ENCODE data around the gene GGT5. TPM values are rescaled to one million over a fixed set of nuclear protein-coding genes. Genes with fewer than 3 reads are reported as not detected.

The GGT5 gene
- total RNA-seq, 1 experiment from 2014 or later, result 0.20 TPM

GRCh38 chr22:24217384-24217783, 27.5 kb downstream of the GGT5 start:
- no peaks in the 10 kb centered on the region for H3K9me3 Mint-ChIP-seq
- TF ChIP-seq CREM (CRISPR knock-in tag; IDR thresholded peaks at IDR 0.05) (no peak), TEAD4 (CRISPR knock-in tag; IDR thresholded peaks at IDR 0.05) (no peak), NR1H2 (CRISPR knock-in tag; IDR thresholded peaks at IDR 0.05) (no peak), ZNF219 (CRISPR knock-in tag; IDR thresholded peaks at IDR 0.05; ENCODE audit: borderline replicate concordance) (no peak), JAZF1 (CRISPR knock-in tag; IDR thresholded peaks at IDR 0.05) (no peak)
- H3K36me3 Mint-ChIP-seq, result no peaks in the 10 kb centered on the region
- no peaks in the 10 kb centered on the region; the same call in 1 of the 2 replicates for H3K27me3 Mint-ChIP-seq (ENCODE audit: low read depth)
- no peak for DNase-seq (ENCODE audit: low spot score)
- no peak overlapping the region for H3K27ac Mint-ChIP-seq
- H3K4me1 Mint-ChIP-seq, result peaks cover 4% of the 10 kb centered on the region
- no peak overlapping the region for H3K4me3 Mint-ChIP-seq
- ChIA-PET POLR2A (no interaction called here), CTCF (interaction anchor here (0.5 to 3.8 kb wide), 4 partner anchors 14 to 39 kb away, joined by 3 to 20 read pairs (median 8); no protein-coding TSS in a partner anchor)
- no peak for ATAC-seq

- CTCF ChIA-PET, result interaction anchor here (1.1 to 3.9 kb wide), 3 partner anchors 15 to 42 kb away, joined by 3 to 35 read pairs (median 12); no protein-coding TSS in a partner anchor
- no peak overlapping the region for H3K27ac Mint-ChIP-seq
- no peaks in the 10 kb centered on the region; the same call in 1 of the 2 replicates for H3K27me3 Mint-ChIP-seq (ENCODE audit: low read depth)
Measured at GRCh38 chr22:24216541-24217209, 28.2 kb downstream of the GGT5 start.

More at GRCh38 chr22:24216541-24217209, 28.2 kb downstream of the GGT5 start:
- ATAC-seq (no peak), DNase-seq (ENCODE audit: low spot score) (no peak)
- Mint-ChIP-seq H3K4me3 (no peak overlapping the region), H3K4me1 (peaks cover 7% of the 10 kb centered on the region), H3K36me3 (no peaks in the 10 kb centered on the region), H3K9me3 (no peaks in the 10 kb centered on the region)
- no peak for TF ChIP-seq MXD4 (CRISPR knock-in tag; IDR thresholded peaks at IDR 0.05; ENCODE audit: borderline replicate concordance)
- TF ChIP-seq ZNF121 (CRISPR knock-in tag; IDR thresholded peaks at IDR 0.05), result no peak
- TF ChIP-seq, protein P1, sequence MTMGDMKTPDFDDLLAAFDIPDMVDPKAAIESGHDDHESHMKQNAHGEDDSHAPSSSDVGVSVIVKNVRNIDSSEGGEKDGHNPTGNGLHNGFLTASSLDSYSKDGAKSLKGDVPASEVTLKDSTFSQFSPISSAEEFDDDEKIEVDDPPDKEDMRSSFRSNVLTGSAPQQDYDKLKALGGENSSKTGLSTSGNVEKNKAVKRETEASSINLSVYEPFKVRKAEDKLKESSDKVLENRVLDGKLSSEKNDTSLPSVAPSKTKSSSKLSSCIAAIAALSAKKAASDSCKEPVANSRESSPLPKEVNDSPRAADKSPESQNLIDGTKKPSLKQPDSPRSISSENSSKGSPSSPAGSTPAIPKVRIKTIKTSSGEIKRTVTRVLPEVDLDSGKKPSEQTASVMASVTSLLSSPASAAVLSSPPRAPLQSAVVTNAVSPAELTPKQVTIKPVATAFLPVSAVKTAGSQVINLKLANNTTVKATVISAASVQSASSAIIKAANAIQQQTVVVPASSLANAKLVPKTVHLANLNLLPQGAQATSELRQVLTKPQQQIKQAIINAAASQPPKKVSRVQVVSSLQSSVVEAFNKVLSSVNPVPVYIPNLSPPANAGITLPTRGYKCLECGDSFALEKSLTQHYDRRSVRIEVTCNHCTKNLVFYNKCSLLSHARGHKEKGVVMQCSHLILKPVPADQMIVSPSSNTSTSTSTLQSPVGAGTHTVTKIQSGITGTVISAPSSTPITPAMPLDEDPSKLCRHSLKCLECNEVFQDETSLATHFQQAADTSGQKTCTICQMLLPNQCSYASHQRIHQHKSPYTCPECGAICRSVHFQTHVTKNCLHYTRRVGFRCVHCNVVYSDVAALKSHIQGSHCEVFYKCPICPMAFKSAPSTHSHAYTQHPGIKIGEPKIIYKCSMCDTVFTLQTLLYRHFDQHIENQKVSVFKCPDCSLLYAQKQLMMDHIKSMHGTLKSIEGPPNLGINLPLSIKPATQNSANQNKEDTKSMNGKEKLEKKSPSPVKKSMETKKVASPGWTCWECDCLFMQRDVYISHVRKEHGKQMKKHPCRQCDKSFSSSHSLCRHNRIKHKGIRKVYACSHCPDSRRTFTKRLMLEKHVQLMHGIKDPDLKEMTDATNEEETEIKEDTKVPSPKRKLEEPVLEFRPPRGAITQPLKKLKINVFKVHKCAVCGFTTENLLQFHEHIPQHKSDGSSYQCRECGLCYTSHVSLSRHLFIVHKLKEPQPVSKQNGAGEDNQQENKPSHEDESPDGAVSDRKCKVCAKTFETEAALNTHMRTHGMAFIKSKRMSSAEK (CRISPR knock-in tag; IDR thresholded peaks at IDR 0.05; ENCODE audit: borderline replicate concordance), result no peak
- TF ChIP-seq, protein P2, sequence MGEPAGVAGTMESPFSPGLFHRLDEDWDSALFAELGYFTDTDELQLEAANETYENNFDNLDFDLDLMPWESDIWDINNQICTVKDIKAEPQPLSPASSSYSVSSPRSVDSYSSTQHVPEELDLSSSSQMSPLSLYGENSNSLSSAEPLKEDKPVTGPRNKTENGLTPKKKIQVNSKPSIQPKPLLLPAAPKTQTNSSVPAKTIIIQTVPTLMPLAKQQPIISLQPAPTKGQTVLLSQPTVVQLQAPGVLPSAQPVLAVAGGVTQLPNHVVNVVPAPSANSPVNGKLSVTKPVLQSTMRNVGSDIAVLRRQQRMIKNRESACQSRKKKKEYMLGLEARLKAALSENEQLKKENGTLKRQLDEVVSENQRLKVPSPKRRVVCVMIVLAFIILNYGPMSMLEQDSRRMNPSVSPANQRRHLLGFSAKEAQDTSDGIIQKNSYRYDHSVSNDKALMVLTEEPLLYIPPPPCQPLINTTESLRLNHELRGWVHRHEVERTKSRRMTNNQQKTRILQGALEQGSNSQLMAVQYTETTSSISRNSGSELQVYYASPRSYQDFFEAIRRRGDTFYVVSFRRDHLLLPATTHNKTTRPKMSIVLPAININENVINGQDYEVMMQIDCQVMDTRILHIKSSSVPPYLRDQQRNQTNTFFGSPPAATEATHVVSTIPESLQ (CRISPR knock-in tag; IDR thresholded peaks at IDR 0.05), result no peak
- no peak for TF ChIP-seq HMGXB4 (CRISPR knock-in tag; IDR thresholded peaks at IDR 0.05)
- TF ChIP-seq, protein P3, sequence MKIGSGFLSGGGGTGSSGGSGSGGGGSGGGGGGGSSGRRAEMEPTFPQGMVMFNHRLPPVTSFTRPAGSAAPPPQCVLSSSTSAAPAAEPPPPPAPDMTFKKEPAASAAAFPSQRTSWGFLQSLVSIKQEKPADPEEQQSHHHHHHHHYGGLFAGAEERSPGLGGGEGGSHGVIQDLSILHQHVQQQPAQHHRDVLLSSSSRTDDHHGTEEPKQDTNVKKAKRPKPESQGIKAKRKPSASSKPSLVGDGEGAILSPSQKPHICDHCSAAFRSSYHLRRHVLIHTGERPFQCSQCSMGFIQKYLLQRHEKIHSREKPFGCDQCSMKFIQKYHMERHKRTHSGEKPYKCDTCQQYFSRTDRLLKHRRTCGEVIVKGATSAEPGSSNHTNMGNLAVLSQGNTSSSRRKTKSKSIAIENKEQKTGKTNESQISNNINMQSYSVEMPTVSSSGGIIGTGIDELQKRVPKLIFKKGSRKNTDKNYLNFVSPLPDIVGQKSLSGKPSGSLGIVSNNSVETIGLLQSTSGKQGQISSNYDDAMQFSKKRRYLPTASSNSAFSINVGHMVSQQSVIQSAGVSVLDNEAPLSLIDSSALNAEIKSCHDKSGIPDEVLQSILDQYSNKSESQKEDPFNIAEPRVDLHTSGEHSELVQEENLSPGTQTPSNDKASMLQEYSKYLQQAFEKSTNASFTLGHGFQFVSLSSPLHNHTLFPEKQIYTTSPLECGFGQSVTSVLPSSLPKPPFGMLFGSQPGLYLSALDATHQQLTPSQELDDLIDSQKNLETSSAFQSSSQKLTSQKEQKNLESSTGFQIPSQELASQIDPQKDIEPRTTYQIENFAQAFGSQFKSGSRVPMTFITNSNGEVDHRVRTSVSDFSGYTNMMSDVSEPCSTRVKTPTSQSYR (CRISPR knock-in tag; IDR thresholded peaks at IDR 0.05), result no peak
- TF ChIP-seq NFATC4 (CRISPR knock-in tag; IDR thresholded peaks at IDR 0.05), result no peak
- TF ChIP-seq ZBTB21 (CRISPR knock-in tag; IDR thresholded peaks at IDR 0.05; ENCODE audit: borderline replicate concordance), result no peak
- POLR2A ChIA-PET, result no interaction called here

Measured in WTC11 (cell line).